M059J (cell line): ENCODE data around the gene SYK. TPM values are rescaled to one million over a fixed set of nuclear protein-coding genes. Genes with fewer than 3 reads are reported as not detected.
A peak's percentile ranks its signal among the peaks of the same experiment; 100 is the strongest.

ENCODE experiments used
- DNase-seq: peaks from one replicate; pipeline ENCODE4 v3.0.0-alpha.2; 2012; ENCODE audit warnings: low read depth
- total RNA-seq: library from RNA; depleted of rRNA; stranded (reverse); fragments of >200 nt; shearing (Covaris generic); gene quantifications from 2 replicates; pipeline ENCODE4 v1.2.3, GENCODE V29; 2014

The SYK gene
- total RNA-seq, 1 experiment from 2014 or later, result not detected

- no peak for DNase-seq
These were observed 24.0 kb downstream of the SYK start for GRCh38 chr9:90825586-90825985.

- no peak for DNase-seq
These were observed 24.9 kb downstream of the SYK start for GRCh38 chr9:90826326-90827020.

GRCh38 chr9:90827181-90827871 is 25.7 kb downstream of the SYK start:
- no peak for DNase-seq

- DNase-seq, result no peak
These were observed 28.4 kb downstream of the SYK start for GRCh38 chr9:90830051-90830450.

GRCh38 chr9:90830977-90831376 is 29.4 kb downstream of the SYK start:
- DNase-seq, result no peak

GRCh38 chr9:90832261-90832660 is 30.6 kb downstream of the SYK start:
- no peak for DNase-seq

- DNase-seq, result no peak
These were observed 33.4 kb downstream of the SYK start for GRCh38 chr9:90834828-90835595.

- DNase-seq, result no peak
These were observed 34.9 kb downstream of the SYK start for GRCh38 chr9:90836411-90837080.

- DNase-seq, result no peak
These were observed 36.5 kb downstream of the SYK start for GRCh38 chr9:90838098-90838497.

- DNase-seq, result no peak
These were observed 37.0 kb downstream of the SYK start for GRCh38 chr9:90838581-90839154.

- no peak for DNase-seq
These were observed 37.6 kb downstream of the SYK start for GRCh38 chr9:90839183-90839728.

GRCh38 chr9:90840696-90841095 is 39.1 kb downstream of the SYK start:
- no peak for DNase-seq

- DNase-seq, result no peak
These were observed 39.6 kb downstream of the SYK start for GRCh38 chr9:90841213-90841612.

GRCh38 chr9:90841615-90842014 is 40.0 kb downstream of the SYK start:
- DNase-seq, result no peak

GRCh38 chr9:90842176-90842777 is 40.7 kb downstream of the SYK start:
- no peak for DNase-seq

GRCh38 chr9:90842996-90843395 is 41.4 kb downstream of the SYK start:
- no peak for DNase-seq

GRCh38 chr9:90843525-90843924 is 41.9 kb downstream of the SYK start:
- DNase-seq, result no peak

- DNase-seq, result no peak
These were observed 42.7 kb downstream of the SYK start for GRCh38 chr9:90844326-90844725.

GRCh38 chr9:90846770-90847419 is 45.3 kb downstream of the SYK start:
- no peak for DNase-seq

GRCh38 chr9:90847971-90848370 is 46.4 kb downstream of the SYK start:
- DNase-seq, result peak; percentile 24

- DNase-seq, result no peak
These were observed 47.2 kb downstream of the SYK start for GRCh38 chr9:90848866-90849265.
